K562 (cell line): ENCODE measurements around the gene EFEMP2.

Experiments
- CTCF ChIP-seq, 3 experiments: IDR thresholded peaks in 2 of 3; conservative IDR thresholded peaks in 1 of 3; 2 replicates each; pipeline ENCODE4 v1.5.1; 2011 to 2012; ENCODE audit warnings: low read length in 3 of 3, mild to moderate bottlenecking in 3 of 3, control low read depth in 2 of 3, improper control_type of control experiment in 1 of 3, inconsistent platforms in 1 of 3, low read depth in 1 of 3, mixed read lengths in 1 of 3, moderate library complexity in 1 of 3; ENCODE audit not compliant: insufficient read depth in 2 of 3
- ELF1 ChIP-seq: fragments of 200-800 bp; sonication (Bioruptor generic); IDR thresholded peaks from 2 replicates; pipeline ENCODE4 v1.6.1; 2016; ENCODE audit warnings: missing genetic modification characterization, missing compliant biosample characterization
- EZH2 ChIP-seq: IDR thresholded peaks from 2 replicates; pipeline ENCODE4 v1.6.1; 2012; ENCODE audit warnings: low read depth, mild to moderate bottlenecking, inconsistent platforms, low read length, borderline replicate concordance
- GABPA ChIP-seq: fragments of 200-800 bp; sonication (Bioruptor generic); conservative IDR thresholded peaks from 2 replicates; pipeline ENCODE4 v1.6.1; 2016; ENCODE audit warnings: low read depth, missing genetic modification characterization, missing compliant biosample characterization
- MLLT1 ChIP-seq, 2 experiments: fragments of 450-650 bp; IDR thresholded peaks; 2 replicates each; pipeline ENCODE4 v1.6.1; 2016
- NFIC ChIP-seq: fragments of 450-650 bp; IDR thresholded peaks from 2 replicates; pipeline ENCODE4 v1.6.1; 2017; ENCODE audit warnings: mild to moderate bottlenecking, inconsistent platforms
- PREB ChIP-seq: sonication (generic); formaldehyde crosslinking; IDR thresholded peaks from 2 replicates; pipeline ENCODE4 v1.8.1; 2023; ENCODE audit warnings: mild to moderate bottlenecking, missing genetic modification reagents
- RAD21 ChIP-seq, 2 experiments: fragments of 250-450 bp in 1 of 2; fragments of 450-650 bp in 1 of 2; sonication (Bioruptor Pico) in 1 of 2; formaldehyde crosslinking in 1 of 2; IDR thresholded peaks in 1 of 2; conservative IDR thresholded peaks in 1 of 2; 2 replicates each; pipeline versions ENCODE4 v1.4.0 to v1.8.0; 2020 to 2022; ENCODE audit warnings: mild to moderate bottlenecking in 2 of 2, moderate library complexity in 1 of 2
- SMARCA4 ChIP-seq: fragments of 450-650 bp; IDR thresholded peaks from 2 replicates; pipeline ENCODE4 v1.6.1; 2016
- ZNF217 ChIP-seq: sonication (generic); formaldehyde crosslinking; IDR thresholded peaks from 2 replicates; pipeline ENCODE4 v1.8.0; 2022; ENCODE audit warnings: mild to moderate bottlenecking, missing genetic modification reagents

GRCh38 chr11:65915101-65915820 lies 42.7 kb upstream of the EFEMP2 start:
- TF ChIP-seq MLLT1 (IDR thresholded peaks at IDR 0.05) (no peak), ELF1 (tag) (no peak), CTCF (IDR thresholded peaks at IDR 0.05 in 2 of 3, conservative IDR thresholded peaks at IDR 0.05 in 1 of 3; ENCODE audit: insufficient read depth in 2 of 3, low read depth in 1 of 3, low read length in 3 of 3) (no peak), PREB (CRISPR knock-in tag) (no peak), RAD21 (CRISPR knock-in tag; conservative IDR thresholded peaks at IDR 0.05 in 1 of 2, IDR thresholded peaks at IDR 0.05 in 1 of 2) (no peak), NFIC (0 out of 2 replicates have a peak, but pooled peaks have one; percentile 17), SMARCA4 (no peak), EZH2 (no peak), GABPA (no peak), ZNF217 (CRISPR knock-in tag) (no peak)
